Activated CD8-positive, alpha-beta memory T cell treated with anti-CD3 and anti-CD28 coated beads for 36 hours (primary cell): ENCODE results near the gene MCM7. TPM values are rescaled to one million over a fixed set of nuclear protein-coding genes. Genes with fewer than 3 reads are reported as not detected.

Experiments used
- CTCF ChIA-PET: fragments of 350-600 bp; sonication (Branson Sonifier 250); formaldehyde crosslinking; loops from one replicate; lab custom pipeline; 2021; ENCODE audit warnings: antibody characterized with exemption; lab: Charles Lee
- POLR2A ChIA-PET: fragments of 350-600 bp; sonication (Branson Sonifier 250); formaldehyde crosslinking; loops from one replicate; lab custom pipeline; 2021; ENCODE audit warnings: antibody characterized with exemption; lab: Charles Lee
- total RNA-seq, 2 experiments: library from RNA; stranded (reverse); gene quantifications; one replicate each; pipeline ENCODE4 v1.2.3, GENCODE V29; 2021

The MCM7 gene
- total RNA-seq, 2 experiments from 2014 or later = 437 to 447 TPM

DNA sequence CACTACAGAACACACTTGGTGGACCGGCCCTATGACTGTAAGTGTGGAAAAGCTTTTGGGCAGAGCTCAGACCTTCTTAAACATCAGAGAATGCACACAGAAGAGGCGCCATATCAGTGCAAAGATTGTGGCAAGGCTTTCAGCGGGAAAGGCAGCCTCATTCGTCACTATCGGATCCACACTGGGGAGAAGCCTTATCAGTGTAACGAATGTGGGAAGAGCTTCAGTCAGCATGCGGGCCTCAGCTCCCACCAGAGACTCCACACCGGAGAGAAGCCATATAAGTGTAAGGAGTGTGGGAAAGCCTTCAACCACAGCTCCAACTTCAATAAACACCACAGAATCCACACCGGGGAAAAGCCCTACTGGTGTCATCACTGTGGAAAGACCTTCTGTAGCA, 37.0 kb downstream of the MCM7 start:
- POLR2A ChIA-PET = no interaction called here

DNA sequence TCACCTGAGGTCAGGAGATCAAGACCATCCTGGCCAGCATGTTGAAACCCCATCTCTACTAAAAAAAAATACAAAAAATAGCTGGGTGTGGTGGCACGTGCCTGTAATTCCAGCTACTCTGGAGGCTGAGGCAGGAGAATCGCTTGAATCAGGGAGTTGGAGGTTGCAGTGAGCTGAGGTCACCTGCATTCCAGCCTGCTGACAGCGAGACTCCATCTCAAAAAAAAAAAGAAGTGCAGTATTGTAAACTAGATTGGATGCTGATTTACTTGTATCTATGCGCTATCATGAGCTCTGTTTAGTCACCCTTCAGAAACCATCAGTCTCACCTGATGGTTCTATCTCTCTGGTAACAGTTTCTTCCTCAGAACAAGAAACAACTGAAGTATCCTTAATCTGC, 37.8 kb downstream of the MCM7 start:
- POLR2A ChIA-PET = no interaction called here
- CTCF ChIA-PET = no interaction called here

More for the DNA sequence above, 37.0 kb downstream of the MCM7 start:
- CTCF ChIA-PET = interaction anchor here (0.5 to 1.4 kb wide), 2 partner anchors 8 to 228 kb away, joined by 3 to 4 read pairs; no protein-coding TSS in a partner anchor

DNA sequence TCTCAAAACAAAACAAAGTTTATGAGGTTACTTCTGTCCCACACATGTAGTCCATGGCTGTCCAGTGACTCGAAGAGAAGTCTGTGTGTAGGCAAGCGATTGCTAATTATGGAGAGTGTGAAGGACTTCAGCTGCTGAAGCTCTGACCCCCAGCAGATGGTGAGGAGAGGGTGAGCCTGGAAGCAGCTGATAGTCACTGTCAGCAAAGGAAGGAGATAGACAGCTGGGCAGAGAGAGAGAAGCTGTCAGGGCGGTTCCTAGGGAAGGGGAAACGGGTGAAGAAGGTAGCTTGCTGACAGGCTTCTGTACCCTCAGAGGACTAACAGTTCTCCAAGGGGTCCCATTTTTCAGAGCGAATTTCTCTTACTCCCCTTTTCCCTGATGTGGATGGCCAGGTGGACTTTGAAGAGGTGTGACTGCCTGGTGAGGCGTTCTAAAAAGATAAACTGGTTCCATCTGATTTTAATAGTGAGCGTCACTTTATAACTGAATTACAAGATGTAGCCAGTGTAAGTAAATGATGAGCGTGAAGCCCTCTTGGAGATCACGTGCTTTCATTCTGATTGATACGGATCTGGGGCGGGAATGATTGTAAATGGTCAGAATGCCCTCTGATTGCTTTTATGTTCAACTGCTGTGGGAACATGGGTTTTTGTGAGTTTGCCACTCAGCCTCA, 39.5 kb downstream of the MCM7 start:
- POLR2A ChIA-PET = no interaction called here
- CTCF ChIA-PET = interaction anchor here (1.6 kb wide), 1 partner anchor 16 kb away, joined by 3 read pairs; no protein-coding TSS in a partner anchor

DNA sequence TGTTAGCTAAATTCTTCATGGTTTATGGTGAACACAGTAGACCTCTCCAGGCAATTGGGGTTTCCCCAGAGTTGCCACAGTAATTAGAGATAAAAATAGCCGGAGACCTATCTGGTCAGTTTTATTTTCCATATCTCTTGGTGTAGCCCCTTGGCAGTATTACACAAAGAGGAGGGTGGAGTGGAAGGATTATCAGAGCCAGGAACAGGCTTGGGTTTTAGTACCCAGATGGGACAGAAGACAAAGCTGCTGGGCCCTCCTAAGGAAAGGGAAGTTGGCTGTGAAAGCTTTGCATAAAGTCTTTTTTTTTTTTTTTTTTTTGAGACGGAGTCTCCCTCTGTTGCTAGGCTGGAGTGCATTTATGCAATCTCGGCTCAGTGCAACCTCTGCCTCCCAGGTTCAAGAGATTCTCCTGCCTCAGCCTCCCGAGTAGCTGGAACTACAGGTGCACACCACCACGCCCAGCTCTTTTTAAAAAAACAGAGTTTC, 41.9 kb downstream of the MCM7 start:
- POLR2A ChIA-PET = no interaction called here

DNA sequence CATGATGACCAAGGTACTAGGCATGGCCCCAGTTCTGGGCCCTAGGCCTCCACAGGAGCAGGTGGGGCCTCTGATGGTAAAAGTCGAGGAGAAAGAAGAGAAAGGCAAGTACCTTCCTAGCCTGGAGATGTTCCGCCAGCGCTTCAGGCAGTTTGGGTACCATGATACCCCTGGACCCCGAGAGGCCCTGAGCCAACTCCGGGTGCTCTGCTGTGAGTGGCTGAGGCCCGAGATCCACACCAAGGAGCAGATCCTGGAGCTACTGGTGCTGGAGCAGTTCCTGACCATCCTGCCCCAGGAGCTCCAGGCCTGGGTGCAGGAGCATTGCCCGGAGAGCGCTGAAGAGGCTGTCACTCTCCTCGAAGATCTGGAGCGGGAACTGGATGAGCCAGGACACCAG, 44.2 kb downstream of the MCM7 start:
- CTCF ChIA-PET = no interaction called here
- POLR2A ChIA-PET = no interaction called here

More for the DNA sequence above, 41.9 kb downstream of the MCM7 start:
- CTCF ChIA-PET = interaction anchor here (0.7 kb wide), 1 partner anchor 117 kb away, joined by 3 read pairs; no protein-coding TSS in a partner anchor

DNA sequence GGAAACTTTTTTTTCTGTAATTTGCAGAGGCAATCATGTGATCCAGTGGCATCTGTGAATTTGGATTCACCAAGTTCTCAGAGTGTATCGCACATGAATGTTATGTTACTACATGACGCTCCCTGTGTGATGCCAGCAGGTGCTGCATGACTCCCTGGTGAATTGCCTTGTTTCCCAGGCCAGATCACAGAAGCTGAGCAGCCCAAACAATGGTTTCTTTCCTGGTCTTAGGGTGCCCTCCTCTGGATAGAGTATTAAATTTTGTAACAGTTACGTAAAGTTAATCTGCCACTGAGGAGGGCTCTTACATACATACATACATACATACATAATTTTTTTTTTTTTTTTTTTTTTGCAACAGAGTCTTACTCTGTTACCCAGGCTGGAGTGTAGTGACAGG, 48.0 kb downstream of the MCM7 start:
- CTCF ChIA-PET = interaction anchor here (1.2 to 1.6 kb wide), 5 partner anchors 33 to 140 kb away, joined by 3 to 10 read pairs (median 7); no protein-coding TSS in a partner anchor
- POLR2A ChIA-PET = no interaction called here

DNA sequence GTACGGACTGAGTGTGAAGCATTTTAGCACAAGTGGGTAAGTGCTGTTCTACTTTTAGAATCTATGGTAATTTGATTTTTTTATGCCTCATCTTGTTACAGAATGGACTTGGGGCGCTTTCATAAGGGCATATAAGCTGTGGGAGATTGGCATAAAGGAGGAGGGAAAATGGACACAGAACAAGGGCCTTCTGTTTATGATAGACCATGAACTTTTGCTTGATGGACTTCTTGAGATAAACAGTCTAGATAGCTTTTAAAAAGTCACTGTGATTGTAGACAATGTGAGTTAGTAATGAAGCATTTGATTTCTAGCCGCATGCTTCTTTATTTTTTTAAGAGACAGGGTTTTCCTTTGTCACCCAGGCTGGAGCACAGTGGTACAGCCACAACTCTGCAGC, 49.6 kb downstream of the MCM7 start:
- POLR2A ChIA-PET = interaction anchor here (0.6 to 1.2 kb wide), 2 partner anchors 25 to 41 kb away, joined by 3 read pairs; no protein-coding TSS in a partner anchor
- CTCF ChIA-PET = interaction anchor here (0.7 kb wide), 1 partner anchor 64 kb away, joined by 3 read pairs; no protein-coding TSS in a partner anchor

DNA sequence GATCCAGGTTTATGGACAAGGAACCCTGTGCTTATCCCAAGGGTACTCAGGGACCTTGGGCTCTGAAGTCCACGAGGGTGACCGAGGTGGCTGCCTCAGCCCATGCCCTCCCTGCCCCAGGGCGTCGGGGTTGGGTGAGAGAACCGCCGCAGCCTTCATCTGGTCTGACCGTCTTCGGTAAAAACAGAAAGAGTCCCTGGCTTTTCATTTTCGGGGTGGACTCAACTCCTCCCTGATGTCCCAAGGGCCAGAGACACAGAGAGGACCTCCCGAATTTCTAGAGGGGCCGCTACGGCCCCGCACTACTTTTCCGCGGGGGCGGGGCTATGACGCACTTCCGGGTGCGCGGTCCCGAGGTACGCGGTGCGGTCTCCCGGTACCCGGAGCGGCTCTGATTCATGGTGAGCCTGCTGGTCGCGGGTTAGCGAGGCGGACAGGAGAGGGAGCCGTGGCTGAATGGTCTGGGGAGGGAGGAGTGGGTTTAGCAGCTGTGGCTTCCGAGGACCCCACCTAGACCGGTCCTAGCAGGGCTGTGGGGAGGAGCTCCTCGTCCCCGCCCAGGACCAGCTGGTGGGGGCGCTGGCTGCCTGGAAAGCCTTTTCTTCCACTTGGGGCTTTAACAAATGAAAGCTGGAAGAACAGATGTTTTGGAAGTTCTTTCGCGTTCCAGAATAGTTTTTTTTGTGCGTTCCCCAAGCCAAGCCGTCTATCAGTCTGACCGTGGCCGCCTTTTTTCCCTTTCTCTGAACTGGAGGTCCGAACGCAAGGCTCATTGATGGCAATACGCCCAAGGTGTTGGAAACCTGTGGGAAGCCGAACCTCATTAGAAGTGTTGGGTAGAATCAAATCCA, 51.5 kb downstream of the MCM7 start, which contains the start of gene ZSCAN21:
Gene ZSCAN21 (plus strand): TSS at position 334 of the 851 bp plus-strand sequence. CDS start 7,233 bp downstream, outside the sequence.
- CTCF ChIA-PET = interaction anchor here (0.5 to 1.8 kb wide), 7 partner anchors 26 to 58 kb away, joined by 3 to 4 read pairs (median 3); no protein-coding TSS in a partner anchor

DNA sequence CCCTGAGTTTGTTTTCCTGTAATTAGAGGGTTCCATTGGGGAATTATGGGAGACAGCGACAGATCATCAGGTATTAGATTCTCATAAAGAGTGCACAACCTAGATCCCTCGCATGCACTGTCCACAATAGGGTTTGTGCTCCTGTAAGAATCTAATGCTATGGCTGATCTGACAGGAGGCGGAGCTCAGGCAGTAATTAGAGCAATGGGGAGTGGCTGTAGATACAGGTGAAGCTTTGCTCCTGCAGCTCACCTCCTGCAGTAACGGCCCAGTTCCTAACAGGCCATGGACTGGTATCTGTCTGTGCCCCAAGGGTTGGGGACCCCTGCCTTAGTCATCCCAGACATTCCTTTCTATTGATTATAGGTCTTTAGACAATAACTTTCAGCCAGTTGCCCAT, 52.5 kb downstream of the MCM7 start:
- CTCF ChIA-PET = interaction anchor here (0.7 to 1.8 kb wide), 3 partner anchors 32 to 57 kb away, joined by 3 to 4 read pairs (median 3); no protein-coding TSS in a partner anchor

More for the DNA sequence above, 51.5 kb downstream of the MCM7 start, which contains the start of gene ZSCAN21:
- POLR2A ChIA-PET = interaction anchor here (0.6 to 0.9 kb wide), 4 partner anchors 13 to 561 kb away, joined by 3 to 5 read pairs (median 4); no protein-coding TSS in a partner anchor

DNA sequence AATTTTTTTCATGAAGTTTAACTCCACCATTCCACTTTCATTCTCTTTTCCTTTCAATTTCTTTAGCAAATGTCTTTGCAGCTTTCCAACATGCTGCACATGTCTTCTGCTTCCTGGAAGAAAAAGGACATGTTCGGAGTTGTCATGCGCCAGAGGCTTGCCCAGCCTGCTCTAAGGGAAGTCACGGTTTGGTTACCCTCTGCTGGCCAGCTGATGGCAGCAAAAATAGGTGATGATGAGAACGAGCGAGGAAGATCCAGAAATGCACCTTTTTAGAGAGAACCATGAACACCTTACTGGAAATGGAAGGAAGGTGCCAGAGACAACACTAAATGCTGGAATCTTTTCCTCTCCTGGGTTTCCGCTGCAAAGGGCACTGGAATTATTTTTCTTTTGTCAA, 56.5 kb downstream of the MCM7 start:
- CTCF ChIA-PET = interaction anchor here (0.8 kb wide), 1 partner anchor 303 kb away, joined by 5 read pairs; no protein-coding TSS in a partner anchor
- POLR2A ChIA-PET = no interaction called here

More for the DNA sequence above, 52.5 kb downstream of the MCM7 start:
- POLR2A ChIA-PET = interaction anchor here (0.6 kb wide), 2 partner anchors 12 to 22 kb away, joined by 3 to 5 read pairs; no protein-coding TSS in a partner anchor

Other genes starting within 250 kb of the MCM7 start
- gene OR2AE1, start 224.4 kb downstream of the MCM7 start, total RNA-seq = not detected
- 10 to 100 TPM; 24.7 to 25.5 TPM for gene TRIM4, start 181.9 kb downstream of the MCM7 start, total RNA-seq
- under 1 TPM; 0.32 to 0.59 TPM for gene GJC3, start 171.8 kb downstream of the MCM7 start, total RNA-seq
- gene AZGP1, start 125.4 kb downstream of the MCM7 start, total RNA-seq = not detected
- 10 to 100 TPM; 40.4 to 44.6 TPM for gene ZKSCAN1, start 85.8 kb downstream of the MCM7 start, total RNA-seq
- 1 to 10 TPM; 9.6 to 9.9 TPM for gene ZSCAN21, start 51.6 kb downstream of the MCM7 start, total RNA-seq
- gene ZNF3, start 19.7 kb downstream of the MCM7 start, total RNA-seq = 10 to 100 TPM; 25.3 to 27.4 TPM
- gene COPS6, start 12.4 kb downstream of the MCM7 start, total RNA-seq = 100 to 1,000 TPM; 107 to 111 TPM
- gene AP4M1, start 246 bp upstream of the MCM7 start, total RNA-seq = 10 to 100 TPM; 15.3 to 15.6 TPM
- gene TAF6, start 18.0 kb upstream of the MCM7 start, total RNA-seq = 10 to 100 TPM; 70.2 to 75.6 TPM
- gene CNPY4, start 18.2 kb upstream of the MCM7 start, total RNA-seq = 10 to 100 TPM; 13.2 to 14.5 TPM
- 1 to 10 TPM; 3.7 to 4.2 TPM for gene MBLAC1, start 25.6 kb upstream of the MCM7 start, total RNA-seq
- 100 to 1,000 TPM; 117 to 120 TPM for gene LAMTOR4, start 47.5 kb upstream of the MCM7 start, total RNA-seq
- gene TRAPPC14, start 57.3 kb upstream of the MCM7 start, total RNA-seq = 10 to 100 TPM; 26.6 to 26.7 TPM
- gene GAL3ST4, start 67.2 kb upstream of the MCM7 start, total RNA-seq = under 1 TPM; 0.48 to 0.71 TPM
- gene GPC2, start 76.0 kb upstream of the MCM7 start, total RNA-seq = 1 to 10 TPM; 2.3 to 2.8 TPM
- 1 to 10 TPM; 6.2 to 7.1 TPM for gene STAG3, start 76.5 kb upstream of the MCM7 start, total RNA-seq
- gene PVRIG, start 118.6 kb upstream of the MCM7 start, total RNA-seq = 10 to 100 TPM; 22.4 to 23.6 TPM
- gene SPDYE3, start 206.3 kb upstream of the MCM7 start, total RNA-seq = not detected